PC-3 (cell line): ENCODE results near the gene GTF2H3. TPM values are rescaled to one million over a fixed set of nuclear protein-coding genes. Genes with fewer than 3 reads are reported as not detected.

ENCODE experiments used
- ATAC-seq: fragments of 200-7000 bp; cut with Tn5 transposase; 2 replicates; pipeline ENCODE4 v1.9.1; 2020; ENCODE audit warnings: mild to moderate bottlenecking, moderate library complexity
- BruUV-seq: library from RNA; stranded (reverse); fragments of 400-500 nt; replicated peaks from 2 replicates; lab custom pipeline; 2021; lab: Mats Ljungman, UMichigan
- CTCF ChIA-PET: fragments of 300-600 bp; sonication (Branson Sonifier 250); formaldehyde crosslinking; loops from one replicate; lab custom pipeline; 2022; ENCODE audit warnings: antibody characterized with exemption; lab: Charles Lee
- POLR2A ChIA-PET: fragments of 300-600 bp; sonication (Branson Sonifier 250); formaldehyde crosslinking; loops from one replicate; lab custom pipeline; 2022; ENCODE audit warnings: antibody characterized with exemption; ENCODE audit not compliant: unreplicated experiment; lab: Charles Lee
- DNase-seq: peaks from one replicate; pipeline ENCODE4 v3.0.0-alpha.2; 2015
- H2AFZ ChIP-seq: fragments of 300-600 bp; sonication (generic); 2 replicates; pipeline ENCODE4 v1.6.0; 2016; ENCODE audit warnings: antibody characterized with exemption, low read length
- H3F3A ChIP-seq: fragments of 300-600 bp; sonication (generic); one replicate; pipeline ENCODE4 v1.6.0; 2017; ENCODE audit warnings: antibody characterized with exemption, low read length, control low read depth, mild to moderate bottlenecking; ENCODE audit not compliant: unreplicated experiment
- H3K27ac ChIP-seq: fragments of 300-600 bp; sonication (generic); 2 replicates; pipeline ENCODE4 v1.5.1; 2016; ENCODE audit warnings: mild to moderate bottlenecking, low read length
- H3K27me3 ChIP-seq: fragments of 300-600 bp; sonication (generic); 2 replicates; pipeline ENCODE4 v1.6.1; 2016; ENCODE audit warnings: low read length, mixed read lengths
- H3K36me3 ChIP-seq: fragments of 300-600 bp; sonication (generic); 2 replicates; pipeline ENCODE4 v1.6.1; 2016; ENCODE audit warnings: low read depth, mixed run types, low read length, mixed read lengths
- H3K4me1 ChIP-seq: fragments of 300-600 bp; sonication (generic); 2 replicates; pipeline ENCODE4 v1.5.1; 2016; ENCODE audit warnings: low read length; ENCODE audit not compliant: insufficient read depth
- H3K4me2 ChIP-seq: fragments of 300-600 bp; sonication (generic); 2 replicates; pipeline ENCODE4 v1.6.0; 2016; ENCODE audit warnings: low read length
- H3K4me3 ChIP-seq: fragments of 300-600 bp; sonication (generic); 2 replicates; pipeline ENCODE4 v1.5.1; 2016; ENCODE audit warnings: mild to moderate bottlenecking, low read length, mixed read lengths
- H3K79me2 ChIP-seq: fragments of 300-600 bp; sonication (generic); 2 replicates; pipeline ENCODE4 v1.6.1; 2017; ENCODE audit warnings: low read length, mixed read lengths
- H3K9ac ChIP-seq: fragments of 300-600 bp; sonication (generic); 2 replicates; pipeline ENCODE4 v1.6.0; 2016; ENCODE audit warnings: mild to moderate bottlenecking, low read length
- H3K9me2 ChIP-seq: fragments of 300-600 bp; sonication (generic); replicated peaks from 2 replicates; pipeline ENCODE4 v1.6.1; 2016; ENCODE audit warnings: mixed run types, low read length, mixed read lengths
- H3K9me3 ChIP-seq: fragments of 300-600 bp; sonication (generic); 2 replicates; pipeline ENCODE4 v1.6.1; 2016; ENCODE audit warnings: low read length, mixed read lengths
- H4K20me1 ChIP-seq: fragments of 300-600 bp; sonication (generic); 2 replicates; pipeline ENCODE4 v1.6.1; 2016; ENCODE audit warnings: low read length, mixed read lengths
- EZH2 ChIP-seq: fragments of 300-600 bp; sonication (generic); IDR thresholded peaks from one replicate; pipeline ENCODE4 v1.6.1; 2017; ENCODE audit warnings: antibody characterized with exemption, mild to moderate bottlenecking, low read length; ENCODE audit not compliant: unreplicated experiment
- EZH2phosphoT487 ChIP-seq: fragments of 300-600 bp; sonication (generic); IDR thresholded peaks from 2 replicates; pipeline ENCODE4 v1.6.1; 2018; ENCODE audit warnings: mild to moderate bottlenecking, antibody characterized with exemption, low read length, borderline replicate concordance
- intact Hi-C: fragments of 100-400 bp; cut with micrococcal nuclease; formaldehyde crosslinking; loops from 2 replicates; pipeline ENCODE4 v1.9.0; 2023
- total RNA-seq: library from RNA; depleted of rRNA; stranded (reverse); fragments of >200 nt; gene quantifications from 2 replicates; pipeline ENCODE4 v1.2.3, GENCODE V29; 2014
- TF ChIP-seq, protein P1 (sequence below): fragments of 300-600 bp; sonication (generic); conservative IDR thresholded peaks from 2 replicates; pipeline ENCODE4 v1.5.1; 2017; ENCODE audit warnings: antibody characterized with exemption, low read depth, mild to moderate bottlenecking, low read length

GTF2H3 gene
- total RNA-seq, 1 experiment from 2014 or later, result 24.2 TPM

DNA sequence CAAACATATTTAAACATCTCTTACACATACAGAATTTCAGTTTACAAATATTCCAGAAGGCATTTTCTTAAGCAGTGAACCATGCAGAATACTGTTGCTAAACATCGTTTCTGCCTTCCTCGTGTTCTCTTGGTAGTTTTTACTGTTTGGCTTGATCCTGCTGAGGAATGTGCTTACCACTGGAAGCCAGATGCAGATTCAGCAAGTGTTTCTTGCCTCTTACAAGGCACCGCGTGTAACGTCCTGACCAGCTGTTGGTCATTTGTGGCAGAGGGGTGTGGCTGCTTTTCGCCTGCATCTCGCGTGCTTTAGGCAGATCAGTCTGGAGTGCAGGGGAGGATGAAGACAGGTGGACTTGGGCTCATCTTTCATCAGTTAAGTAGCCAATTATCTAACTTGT is 12.5 kb upstream of the GTF2H3 start:
- BruUV-seq, result TSS peak; percentile 34
- H3K9me3 ChIP-seq, result no peaks in the 10 kb centered on the region
- ATAC-seq (peak; percentile 14; the same call in 1 of the 2 replicates), DNase-seq (no peak)
- H3K9me2 ChIP-seq, result no peaks in the 10 kb centered on the region
- H3K9ac ChIP-seq, result no peak overlapping the region
- H3K27me3 ChIP-seq, result no peaks in the 10 kb centered on the region
- H3F3A ChIP-seq, result peaks cover 4% of the 10 kb centered on the region
- TF ChIP-seq, protein P1, sequence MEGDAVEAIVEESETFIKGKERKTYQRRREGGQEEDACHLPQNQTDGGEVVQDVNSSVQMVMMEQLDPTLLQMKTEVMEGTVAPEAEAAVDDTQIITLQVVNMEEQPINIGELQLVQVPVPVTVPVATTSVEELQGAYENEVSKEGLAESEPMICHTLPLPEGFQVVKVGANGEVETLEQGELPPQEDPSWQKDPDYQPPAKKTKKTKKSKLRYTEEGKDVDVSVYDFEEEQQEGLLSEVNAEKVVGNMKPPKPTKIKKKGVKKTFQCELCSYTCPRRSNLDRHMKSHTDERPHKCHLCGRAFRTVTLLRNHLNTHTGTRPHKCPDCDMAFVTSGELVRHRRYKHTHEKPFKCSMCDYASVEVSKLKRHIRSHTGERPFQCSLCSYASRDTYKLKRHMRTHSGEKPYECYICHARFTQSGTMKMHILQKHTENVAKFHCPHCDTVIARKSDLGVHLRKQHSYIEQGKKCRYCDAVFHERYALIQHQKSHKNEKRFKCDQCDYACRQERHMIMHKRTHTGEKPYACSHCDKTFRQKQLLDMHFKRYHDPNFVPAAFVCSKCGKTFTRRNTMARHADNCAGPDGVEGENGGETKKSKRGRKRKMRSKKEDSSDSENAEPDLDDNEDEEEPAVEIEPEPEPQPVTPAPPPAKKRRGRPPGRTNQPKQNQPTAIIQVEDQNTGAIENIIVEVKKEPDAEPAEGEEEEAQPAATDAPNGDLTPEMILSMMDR, result no peak
- TF ChIP-seq EZH2phosphoT487 (no peak), EZH2 (no peak)
- no peak overlapping the region for H3K27ac ChIP-seq
- H3K4me2 ChIP-seq, result no peak overlapping the region
- H3K4me1 ChIP-seq, result no peaks in the 10 kb centered on the region
- no peaks in the 10 kb centered on the region for H4K20me1 ChIP-seq
- POLR2A ChIA-PET, result interaction anchor here (0.5 kb wide), 1 partner anchor 37 kb away, joined by 3 read pairs; the partner anchor contains the start of gene TMED2
- H3K79me2 ChIP-seq, result no peaks in the 10 kb centered on the region
- no peak overlapping the region for H2AFZ ChIP-seq
- H3K4me3 ChIP-seq, result no peak overlapping the region
- CTCF ChIA-PET, result no interaction called here
- intact Hi-C loops, result no loop called here
- peaks cover 71% of the 10 kb centered on the region for H3K36me3 ChIP-seq

DNA sequence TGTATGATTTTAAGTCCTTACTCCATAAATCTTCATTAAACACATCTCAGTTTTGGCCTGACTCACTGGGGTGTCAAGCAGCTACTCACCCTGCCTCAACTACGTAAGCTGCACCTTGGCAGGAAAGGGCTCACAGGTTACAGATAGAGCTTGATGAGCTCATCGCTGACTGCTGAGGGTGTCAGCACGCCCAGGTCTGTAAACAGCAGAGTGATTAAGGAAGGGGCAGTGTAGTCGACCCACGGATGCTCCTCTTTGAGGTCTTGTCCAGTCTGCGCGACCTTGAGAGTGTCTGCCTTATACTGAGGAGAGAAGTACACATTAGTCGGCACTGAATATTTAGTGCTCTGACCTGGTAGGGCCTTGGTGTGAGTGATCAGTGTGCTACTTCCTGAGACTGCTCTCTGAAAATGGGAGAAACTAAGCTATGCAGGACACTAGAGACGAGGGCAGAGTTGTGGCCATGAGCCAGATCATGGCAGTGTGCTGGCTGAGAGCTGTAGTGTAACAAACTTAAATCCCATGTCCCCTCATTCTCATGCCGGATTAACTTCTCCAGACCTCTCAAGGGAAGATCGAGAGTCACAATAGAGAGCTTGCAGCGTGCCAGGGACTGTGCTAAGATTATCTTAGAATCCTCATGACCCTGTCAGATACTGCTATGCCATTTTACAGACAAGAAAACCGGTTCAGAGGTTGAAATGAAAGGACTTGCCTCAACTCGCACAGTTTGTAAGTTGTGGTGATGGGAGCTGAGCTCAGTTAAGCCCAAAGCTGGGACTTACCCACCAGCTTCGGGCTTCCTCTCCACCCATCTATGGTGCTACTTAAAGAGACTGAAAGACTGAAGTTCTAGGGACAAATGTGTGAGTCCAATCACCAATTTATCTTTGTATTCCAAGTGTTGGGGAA is 11.8 kb upstream of the GTF2H3 start:
- DNase-seq, result no peak

More for the DNA sequence above, 11.8 kb upstream of the GTF2H3 start:
- H3K79me2 ChIP-seq, result no peaks in the 10 kb centered on the region
- peak; percentile 54 for ATAC-seq
- no peaks in the 10 kb centered on the region for H3K9me3 ChIP-seq
- H2AFZ ChIP-seq, result no peak overlapping the region
- H4K20me1 ChIP-seq, result no peaks in the 10 kb centered on the region
- no peaks in the 10 kb centered on the region for H3K4me1 ChIP-seq
- TF ChIP-seq EZH2, result no peak
- TF ChIP-seq, protein P1, result no peak
- TF ChIP-seq EZH2phosphoT487, result no peak
- BruUV-seq, result no TSS peak
- POLR2A ChIA-PET, result interaction anchor here (0.5 kb wide), 1 partner anchor 38 kb away, joined by 3 read pairs; the partner anchor contains the start of gene TMED2
- H3K9me2 ChIP-seq, result no peaks in the 10 kb centered on the region
- intact Hi-C loops, result no loop called here
- CTCF ChIA-PET, result interaction anchor here (0.5 kb wide), 1 partner anchor 11 kb away, joined by 4 read pairs; no protein-coding TSS in a partner anchor
- no peak overlapping the region for H3K27ac ChIP-seq
- no peak overlapping the region for H3K4me3 ChIP-seq
- peaks cover 4% of the 10 kb centered on the region for H3F3A ChIP-seq
- H3K4me2 ChIP-seq, result no peak overlapping the region
- peaks cover 70% of the 10 kb centered on the region for H3K36me3 ChIP-seq
- H3K9ac ChIP-seq, result no peak overlapping the region
- H3K27me3 ChIP-seq, result no peaks in the 10 kb centered on the region
